GM12878 (cell line): Measurements from ENCODE around the gene TOP1. TPM values are rescaled to one million over a fixed set of nuclear protein-coding genes. Genes with fewer than 3 reads are reported as not detected.

Source experiments
- ATAC-seq: fragments of 200-7000 bp; cut with Tn5 transposase; 3 replicates; pipeline ENCODE4 v1.9.1; 2020; ENCODE audit warnings: mild to moderate bottlenecking, moderate library complexity
- BruUV-seq: library from RNA; stranded (reverse); fragments of 400-500 nt; replicated peaks from 2 replicates; lab custom pipeline; 2021; lab: Mats Ljungman, UMichigan
- CTCF ChIA-PET: fragments of 300-600 bp; sonication (Branson Sonifier 250); formaldehyde crosslinking; extraction: SDS; loops from one replicate; lab custom pipeline; 2021; ENCODE audit warnings: inconsistent platforms; lab: Yijun Ruan, JAX
- POLR2A ChIA-PET: fragments of 350-600 bp; formaldehyde crosslinking; extraction: SDS; loops from one replicate; lab custom pipeline; 2021; ENCODE audit warnings: inconsistent platforms; lab: Charles Lee
- RAD21 ChIA-PET: fragments of 300-600 bp; sonication (Branson Sonifier 250); formaldehyde crosslinking; loops from one replicate; lab custom pipeline; 2023; ENCODE audit warnings: antibody characterized with exemption; ENCODE audit not compliant: unreplicated experiment; lab: Charles Lee
- SMC1A ChIA-PET: fragments of 300-600 bp; sonication (Branson Sonifier 250); formaldehyde crosslinking; loops from one replicate; lab custom pipeline; 2023; ENCODE audit not compliant: unreplicated experiment, uncharacterized antibody; lab: Charles Lee
- DNase-seq: peaks from one replicate; pipeline ENCODE4 v3.0.0-alpha.2; 2011; ENCODE audit warnings: low read depth, low spot score
- FAIRE-seq: peaks from 3 replicates; lab custom pipeline; 2011; peaks lifted over from hg19 to GRCh38; lab: Jason Lieb, UNC
- H2AFZ ChIP-seq: 2 replicates; pipeline ENCODE4 v1.6.0; 2011; ENCODE audit warnings: low read depth, low read length, control low read depth; ENCODE audit not compliant: control insufficient read depth
- H3K27ac ChIP-seq: 2 replicates; pipeline ENCODE4 v1.5.1; 2011; ENCODE audit warnings: control low read depth; ENCODE audit not compliant: control insufficient read depth, insufficient read depth
- H3K27me3 ChIP-seq, 2 experiments: replicated peaks in 1 of 2; 2 replicates each; pipeline versions ENCODE4 v1.6.0 to v1.6.1; 2011; ENCODE audit warnings: low read length in 1 of 2; ENCODE audit not compliant: control insufficient read depth in 2 of 2, insufficient read depth in 2 of 2
- H3K36me3 ChIP-seq, 2 experiments: 2 replicates each; pipeline ENCODE4 v1.5.1; 2011; ENCODE audit warnings: low read length in 1 of 2; ENCODE audit not compliant: control insufficient read depth in 2 of 2, insufficient read depth in 2 of 2
- H3K4me1 ChIP-seq: 2 replicates; pipeline ENCODE4 v1.6.1; 2011; ENCODE audit warnings: mild to moderate bottlenecking, low read length, moderate library complexity, mixed read lengths; ENCODE audit not compliant: control insufficient read depth, insufficient read depth
- H3K4me2 ChIP-seq: 2 replicates; pipeline ENCODE4 v1.6.0; 2011; ENCODE audit warnings: control low read depth; ENCODE audit not compliant: control insufficient read depth, insufficient read depth
- H3K4me3 ChIP-seq: fragments of 200-600 bp; sonication (generic); 2 replicates; pipeline ENCODE4 v1.5.1; 2016
- H3K79me2 ChIP-seq: 2 replicates; pipeline ENCODE4 v1.6.0; 2011; ENCODE audit warnings: low read length; ENCODE audit not compliant: control insufficient read depth, insufficient read depth
- H3K9ac ChIP-seq: 2 replicates; pipeline ENCODE4 v1.8.0; 2011; ENCODE audit warnings: low read length, control low read depth, mixed read lengths; ENCODE audit not compliant: control insufficient read depth, insufficient read depth
- H3K9me3 ChIP-seq: replicated peaks from 3 replicates; pipeline ENCODE4 v1.5.1; 2011; ENCODE audit warnings: mild to moderate bottlenecking, low read length; ENCODE audit not compliant: control insufficient read depth, insufficient read depth
- H4K20me1 ChIP-seq: 2 replicates; pipeline ENCODE4 v1.6.0; 2011; ENCODE audit not compliant: control insufficient read depth, insufficient read depth
- MEF2B ChIP-seq: fragments of 450-650 bp; IDR thresholded peaks from 2 replicates; pipeline ENCODE4 v1.6.1; 2018; ENCODE audit warnings: mild to moderate bottlenecking, moderate library complexity; ENCODE audit not compliant: partially characterized antibody, poor library complexity, severe bottlenecking
- PML ChIP-seq: IDR thresholded peaks from 2 replicates; pipeline ENCODE4 v1.6.1; 2012; ENCODE audit warnings: low read length, inconsistent platforms
- POLR2AphosphoS2 ChIP-seq: IDR thresholded peaks from 2 replicates; pipeline ENCODE4 v1.6.1; 2011; ENCODE audit warnings: low read depth, mild to moderate bottlenecking, low read length, improper control_type of control experiment, moderate library complexity
- SUZ12 ChIP-seq: fragments of 200-600 bp; sonication (generic); IDR thresholded peaks from one replicate; pipeline ENCODE4 v1.6.1; 2018; ENCODE audit warnings: antibody characterized with exemption, mild to moderate bottlenecking; ENCODE audit not compliant: unreplicated experiment
- ZZZ3 ChIP-seq: IDR thresholded peaks from 2 replicates; pipeline ENCODE4 v1.6.1; 2011; ENCODE audit warnings: low read depth; ENCODE audit not compliant: control insufficient read depth, insufficient read length
- WGBS: methylation state at CpG from one replicate; pipeline ENCODE4 v1.1.6; 2016; ENCODE audit warnings: low lambda C conversion rate; ENCODE audit not compliant: insufficient replicate concordance, insufficient coverage; ENCODE audit errors: missing lambda C conversion rate; 5-methylcytosine and 5-hydroxymethylcytosine counted together
- in situ Hi-C: fragments of 300-500 bp; cut with MboI; formaldehyde crosslinking; loops from 9 replicates; pipeline ENCODE4 v1.14.3; 2018; ENCODE audit warnings: mixed read lengths
- intact Hi-C: fragments of 100-400 bp; cut with micrococcal nuclease; formaldehyde crosslinking; loops from one replicate; pipeline ENCODE4 v1.14.2; 2022; ENCODE audit not compliant: unreplicated experiment
- polyA plus RNA-seq, 11 experiments: library from polyadenylated mRNA; depleted of rRNA in 4 of 11; unstranded in 6 of 11; stranded (reverse) in 5 of 11; fragments of >200 nt; fragmentation: Nextera tagmentation in 4 of 11; fragmentation: Illumina TruSeq in 1 of 11; extraction: Ambion mirVana in 4 of 11; extraction: Trizol in 1 of 11; gene quantifications; 1 replicate in 1 of 11; 2 replicates in 10 of 11; pipeline versions ENCODE4 v1.2.1 to v1.2.3, GENCODE V29; 2011 to 2016; ENCODE audit warnings: inconsistent platforms in 2 of 11, missing spikeins in 2 of 11, low read depth in 1 of 11
- total RNA-seq, 4 experiments: library from RNA; depleted of rRNA in 3 of 4; stranded (reverse); fragments of >200 nt in 3 of 4; fragmentation: Illumina TruSeq in 1 of 4; extraction: Trizol in 1 of 4; gene quantifications; 2 replicates each; pipeline versions ENCODE4 v1.2.1 to v1.2.3, GENCODE V29; 2013 to 2021
- TF ChIP-seq, protein P1 (sequence below): fragments of 450-650 bp; IDR thresholded peaks from 2 replicates; pipeline ENCODE4 v1.6.1; 2017; ENCODE audit warnings: mild to moderate bottlenecking, moderate library complexity

Gene TOP1
- total and polyA plus RNA-seq, 10 of the 15 experiments (the other 5 are each of a cell fraction or from before 2014, with no cell fraction given): 21.5 to 128 (median 47.3) TPM

GRCh38 chr20:41072190-41072863 is 43.7 kb downstream of the TOP1 start:
- ATAC-seq (peak; percentile 18; the same call in 2 of the 3 replicates), FAIRE-seq (no peak), DNase-seq (no peak)
- intact Hi-C loops: no loop called here
- Histone ChIP-seq H3K4me1 (peaks cover 15% of the 10 kb centered on the region), H3K79me2 (peaks cover 69% of the 10 kb centered on the region), H2AFZ (no peak overlapping the region), H3K9ac (no peak overlapping the region), H3K4me2 (no peak overlapping the region), H3K27me3 (no peaks in the 10 kb centered on the region), H3K27ac (peak overlapping the region; percentile 9; the same call in 1 of the 2 replicates), H3K9me3 (no peaks in the 10 kb centered on the region), H3K4me3 (no peak overlapping the region), H4K20me1 (no peaks in the 10 kb centered on the region), H3K36me3 (peaks cover 11 to 20% of the 10 kb centered on the region in 2 experiments)
- BruUV-seq: no TSS peak
- ChIA-PET RAD21 (interaction anchor here (1.6 to 1.8 kb wide), 2 partner anchors 23 to 82 kb away, joined by 5 to 8 read pairs; no protein-coding TSS in a partner anchor), POLR2A (interaction anchor here (2.0 kb wide), 1 partner anchor 11 kb away, joined by 4 read pairs; no protein-coding TSS in a partner anchor), CTCF (interaction anchor here (0.5 to 10.6 kb wide), 8 partner anchors 9 to 109 kb away, joined by 3 to 88 read pairs (median 4); no protein-coding TSS in a partner anchor), SMC1A (interaction anchor here (0.7 to 12.1 kb wide), 9 partner anchors 9 to 103 kb away, joined by 3 to 120 read pairs (median 4); no protein-coding TSS in a partner anchor)
- no peak for TF ChIP-seq ZZZ3
- TF ChIP-seq SUZ12: no peak
- 82% methylated on average over 3 of the region's 3 CpGs for WGBS
- in situ Hi-C loops: no loop called here

GRCh38 chr20:41072915-41073314 is 44.3 kb downstream of the TOP1 start:
- DNase-seq: no peak
- Histone ChIP-seq H4K20me1 (no peaks in the 10 kb centered on the region), H3K4me3 (no peak overlapping the region), H2AFZ (no peak overlapping the region), H3K4me2 (no peak overlapping the region), H3K36me3 (peaks cover 10 to 16% of the 10 kb centered on the region in 2 experiments), H3K27ac (peak overlapping the region; percentile 33; the same call in 1 of the 2 replicates), H3K4me1 (peaks cover 15% of the 10 kb centered on the region), H3K79me2 (peaks cover 64% of the 10 kb centered on the region), H3K9me3 (no peaks in the 10 kb centered on the region), H3K27me3 (no peaks in the 10 kb centered on the region), H3K9ac (no peak overlapping the region)
- CTCF ChIA-PET: interaction anchor here (0.5 to 10.6 kb wide), 8 partner anchors 8 to 109 kb away, joined by 3 to 88 read pairs (median 4); no protein-coding TSS in a partner anchor
- no peak for TF ChIP-seq PML
- TF ChIP-seq, protein P1, sequence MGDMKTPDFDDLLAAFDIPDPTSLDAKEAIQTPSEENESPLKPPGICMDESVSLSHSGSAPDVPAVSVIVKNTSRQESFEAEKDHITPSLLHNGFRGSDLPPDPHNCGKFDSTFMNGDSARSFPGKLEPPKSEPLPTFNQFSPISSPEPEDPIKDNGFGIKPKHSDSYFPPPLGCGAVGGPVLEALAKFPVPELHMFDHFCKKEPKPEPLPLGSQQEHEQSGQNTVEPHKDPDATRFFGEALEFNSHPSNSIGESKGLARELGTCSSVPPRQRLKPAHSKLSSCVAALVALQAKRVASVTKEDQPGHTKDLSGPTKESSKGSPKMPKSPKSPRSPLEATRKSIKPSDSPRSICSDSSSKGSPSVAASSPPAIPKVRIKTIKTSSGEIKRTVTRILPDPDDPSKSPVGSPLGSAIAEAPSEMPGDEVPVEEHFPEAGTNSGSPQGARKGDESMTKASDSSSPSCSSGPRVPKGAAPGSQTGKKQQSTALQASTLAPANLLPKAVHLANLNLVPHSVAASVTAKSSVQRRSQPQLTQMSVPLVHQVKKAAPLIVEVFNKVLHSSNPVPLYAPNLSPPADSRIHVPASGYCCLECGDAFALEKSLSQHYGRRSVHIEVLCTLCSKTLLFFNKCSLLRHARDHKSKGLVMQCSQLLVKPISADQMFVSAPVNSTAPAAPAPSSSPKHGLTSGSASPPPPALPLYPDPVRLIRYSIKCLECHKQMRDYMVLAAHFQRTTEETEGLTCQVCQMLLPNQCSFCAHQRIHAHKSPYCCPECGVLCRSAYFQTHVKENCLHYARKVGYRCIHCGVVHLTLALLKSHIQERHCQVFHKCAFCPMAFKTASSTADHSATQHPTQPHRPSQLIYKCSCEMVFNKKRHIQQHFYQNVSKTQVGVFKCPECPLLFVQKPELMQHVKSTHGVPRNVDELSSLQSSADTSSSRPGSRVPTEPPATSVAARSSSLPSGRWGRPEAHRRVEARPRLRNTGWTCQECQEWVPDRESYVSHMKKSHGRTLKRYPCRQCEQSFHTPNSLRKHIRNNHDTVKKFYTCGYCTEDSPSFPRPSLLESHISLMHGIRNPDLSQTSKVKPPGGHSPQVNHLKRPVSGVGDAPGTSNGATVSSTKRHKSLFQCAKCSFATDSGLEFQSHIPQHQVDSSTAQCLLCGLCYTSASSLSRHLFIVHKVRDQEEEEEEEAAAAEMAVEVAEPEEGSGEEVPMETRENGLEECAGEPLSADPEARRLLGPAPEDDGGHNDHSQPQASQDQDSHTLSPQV: no peak
- TF ChIP-seq MEF2B: no peak
- TF ChIP-seq POLR2AphosphoS2: no peak
- RAD21 ChIA-PET: interaction anchor here (1.5 to 1.8 kb wide), 3 partner anchors 22 to 85 kb away, joined by 3 to 8 read pairs (median 5); no protein-coding TSS in a partner anchor
- POLR2A ChIA-PET: interaction anchor here (0.7 to 2.0 kb wide), 2 partner anchors 11 to 1208 kb away, joined by 3 to 4 read pairs; no protein-coding TSS in a partner anchor
- 25% methylated on average over 3 of the region's 3 CpGs for WGBS
- in situ Hi-C loops: no loop called here
- SMC1A ChIA-PET: interaction anchor here (0.7 to 12.1 kb wide), 11 partner anchors 9 to 104 kb away, joined by 3 to 120 read pairs (median 4); no protein-coding TSS in a partner anchor
- FAIRE-seq: no peak
- BruUV-seq: no TSS peak
- intact Hi-C loops: no loop called here
- ATAC-seq: no peak
